ENCODE measurements around the gene WDR7.

Gene WDR7

GRCh38 chr18:56952026-56952425 is 300.9 kb downstream of the WDR7 start:
- DNase-seq = no peak

GRCh38 chr18:56953428-56954198 is 302.5 kb downstream of the WDR7 start:
- no peak for DNase-seq

GRCh38 chr18:56955490-56955889 is 304.3 kb downstream of the WDR7 start:
- no peak for DNase-seq

DNA sequence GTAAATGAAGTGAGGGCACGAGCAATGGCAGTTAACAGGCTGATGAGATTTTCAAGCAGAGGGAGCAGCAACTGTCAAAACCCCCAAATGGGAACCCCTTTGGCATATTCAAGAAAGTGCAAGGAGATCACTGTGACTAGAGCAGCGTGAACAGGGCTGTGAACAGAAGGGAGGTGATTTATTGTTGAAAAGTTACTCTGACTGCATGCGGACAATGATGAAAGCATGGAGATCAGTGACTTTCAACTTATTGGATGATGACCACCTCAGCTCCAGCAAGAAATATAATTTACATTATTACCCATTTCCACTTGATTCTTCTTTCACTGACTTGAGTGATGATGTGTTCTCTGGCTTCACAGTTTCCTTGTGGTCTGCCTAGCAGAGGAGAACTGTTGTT is 308.0 kb downstream of the WDR7 start:
- DNase-seq = no peak

- no peak for DNase-seq
These were observed 311.2 kb downstream of the WDR7 start for GRCh38 chr18:56962322-56962721.

DNA sequence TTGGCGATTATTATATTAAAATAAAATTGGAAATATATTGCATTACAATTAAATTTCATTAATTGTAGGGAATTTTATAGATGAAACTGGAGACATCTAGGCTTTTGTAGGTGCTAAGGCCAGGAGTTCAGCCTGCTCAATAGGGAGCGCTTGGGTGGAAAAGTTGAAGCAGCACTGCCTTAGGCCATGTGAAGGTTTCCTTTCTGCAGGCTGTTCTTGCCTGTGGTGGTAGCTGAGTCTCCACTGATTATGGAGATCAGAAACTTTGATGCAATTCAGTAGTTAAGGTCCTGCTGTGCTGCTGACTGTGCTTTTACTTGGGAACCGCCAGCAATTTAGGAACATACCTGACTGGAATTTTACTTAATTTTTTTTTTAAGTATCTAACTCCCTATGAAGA is 315.9 kb downstream of the WDR7 start:
- DNase-seq = no peak

DNA sequence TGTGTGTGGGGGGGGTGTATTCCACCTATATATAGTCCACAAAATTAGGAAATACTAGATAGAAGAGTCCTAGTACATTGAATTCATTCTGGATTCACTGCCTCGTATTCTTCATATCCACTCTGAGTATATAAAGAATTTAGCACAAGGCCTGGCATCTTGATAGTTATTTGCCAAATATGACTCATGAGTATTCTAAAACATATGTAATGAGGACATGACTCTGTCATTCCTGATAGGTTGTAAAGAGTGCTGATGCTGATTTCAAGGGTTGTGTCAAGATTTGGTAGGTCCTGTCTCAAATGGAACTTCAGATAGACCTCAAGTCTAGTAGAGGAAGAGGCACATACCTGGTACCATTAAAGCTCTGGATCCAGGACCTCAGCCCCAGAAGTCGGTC is 322.3 kb downstream of the WDR7 start:
- DNase-seq = no peak

GRCh38 chr18:56974141-56974540 is 323.0 kb downstream of the WDR7 start:
- DNase-seq = no peak

GRCh38 chr18:56975276-56975675 is 324.1 kb downstream of the WDR7 start:
- DNase-seq = no peak

GRCh38 chr18:56977309-56977708 is 326.1 kb downstream of the WDR7 start:
- no peak for DNase-seq

DNA sequence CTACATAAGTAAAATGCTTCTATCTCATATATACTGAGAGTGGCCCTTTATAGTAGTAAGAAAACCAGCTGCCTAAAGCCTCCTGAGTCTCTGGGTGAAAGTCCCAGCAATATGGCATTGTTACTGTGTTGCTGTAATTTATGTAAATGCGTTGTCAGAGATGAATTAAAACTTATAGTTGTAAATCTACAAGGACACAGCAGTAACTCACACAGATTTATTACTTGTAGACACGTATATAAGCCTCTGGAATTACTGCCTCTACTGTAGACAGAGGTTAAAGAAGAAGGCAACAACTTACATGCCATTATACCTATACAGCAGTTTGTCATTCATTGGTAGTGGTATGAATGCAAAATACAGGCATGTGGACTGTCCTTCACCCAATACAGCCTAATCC is 326.6 kb downstream of the WDR7 start:
- DNase-seq = no peak

DNA sequence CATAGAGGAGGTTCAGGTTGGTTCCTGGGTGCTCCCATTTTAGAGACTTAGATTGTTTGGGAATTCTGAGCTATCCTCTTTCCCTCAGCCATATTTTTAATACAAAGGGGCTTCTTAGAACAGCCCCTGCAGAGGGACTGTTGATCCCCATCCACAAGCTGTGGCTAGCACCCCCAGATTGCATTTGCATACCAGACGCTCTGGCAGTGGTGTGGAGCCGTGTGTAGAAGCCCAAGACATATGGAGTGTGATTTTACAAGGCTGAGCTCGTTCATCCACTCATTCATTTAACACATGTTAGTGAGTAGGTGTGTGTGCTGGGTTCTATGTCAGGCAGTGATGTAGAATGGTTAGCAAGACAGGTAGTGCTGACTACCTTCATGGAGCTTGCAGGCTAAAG is 329.0 kb downstream of the WDR7 start:
- no peak for DNase-seq

DNA sequence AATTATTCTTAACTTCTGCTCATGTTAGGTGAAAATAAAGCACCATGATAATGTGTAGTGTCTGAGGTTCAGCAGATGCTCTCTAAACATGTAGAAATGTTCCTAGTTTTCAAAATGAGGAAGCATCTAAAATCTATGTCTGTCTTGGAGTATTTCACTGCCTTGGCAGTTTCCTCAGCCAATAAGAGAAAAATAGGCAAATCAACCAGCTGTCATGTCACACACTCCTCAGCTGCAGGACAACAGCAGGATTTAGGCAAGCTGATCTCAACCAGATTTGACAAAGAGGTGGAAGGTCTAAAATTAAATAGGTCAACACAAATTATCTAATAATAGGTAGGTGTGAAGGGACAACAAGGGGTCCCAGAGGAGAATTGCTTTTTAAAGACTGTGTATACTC is 331.6 kb downstream of the WDR7 start:
- peak; percentile 57 for DNase-seq

GRCh38 chr18:56983275-56983992 is 332.3 kb downstream of the WDR7 start:
- no peak for DNase-seq

DNA sequence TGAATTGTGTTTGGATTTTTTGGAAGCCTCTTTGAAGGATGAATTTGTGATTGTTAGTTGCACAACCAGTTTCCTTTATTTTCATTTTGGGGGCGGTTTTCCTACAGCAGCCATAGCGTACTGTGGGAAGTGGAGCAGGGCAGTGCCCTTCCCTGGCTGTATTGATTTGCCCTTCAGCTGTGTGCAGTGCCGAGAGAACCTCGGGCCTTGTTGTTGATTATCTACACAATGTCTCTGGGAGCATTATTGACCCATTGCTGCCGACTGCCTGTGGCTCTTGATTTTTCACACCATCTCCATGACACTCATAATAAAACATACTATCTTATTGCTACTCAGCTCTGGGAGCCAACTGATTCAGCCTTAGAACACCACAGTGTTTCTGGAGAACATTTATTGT is 333.6 kb downstream of the WDR7 start:
- no peak for DNase-seq

- DNase-seq = no peak
These were observed 335.7 kb downstream of the WDR7 start for GRCh38 chr18:56986829-56987228.

GRCh38 chr18:56987236-56987635 is 336.1 kb downstream of the WDR7 start:
- DNase-seq = no peak

- DNase-seq = no peak
These were observed 336.9 kb downstream of the WDR7 start for GRCh38 chr18:56988022-56988421.

DNA sequence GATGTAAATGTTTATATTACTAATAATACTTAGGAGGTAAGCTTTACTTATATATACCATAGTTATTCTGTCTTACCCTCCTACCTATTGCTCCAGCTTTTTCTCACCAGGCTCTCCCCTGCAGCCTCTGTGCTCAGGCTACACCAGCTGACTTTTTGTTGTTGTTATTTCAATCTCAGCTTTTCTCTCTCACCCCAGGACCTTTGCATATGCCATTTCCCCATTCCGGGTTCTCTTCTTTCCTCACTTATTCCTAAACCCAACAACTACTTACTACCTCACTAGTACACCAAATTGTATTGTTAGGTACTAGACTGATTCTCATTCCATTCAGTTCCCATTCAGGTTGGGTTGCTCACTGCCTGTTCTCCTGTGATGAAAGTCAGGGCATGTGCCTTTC is 339.5 kb downstream of the WDR7 start:
- DNase-seq = no peak

- peak; percentile 14 for DNase-seq
These were observed 341.6 kb downstream of the WDR7 start for GRCh38 chr18:56992777-56993176.

DNA sequence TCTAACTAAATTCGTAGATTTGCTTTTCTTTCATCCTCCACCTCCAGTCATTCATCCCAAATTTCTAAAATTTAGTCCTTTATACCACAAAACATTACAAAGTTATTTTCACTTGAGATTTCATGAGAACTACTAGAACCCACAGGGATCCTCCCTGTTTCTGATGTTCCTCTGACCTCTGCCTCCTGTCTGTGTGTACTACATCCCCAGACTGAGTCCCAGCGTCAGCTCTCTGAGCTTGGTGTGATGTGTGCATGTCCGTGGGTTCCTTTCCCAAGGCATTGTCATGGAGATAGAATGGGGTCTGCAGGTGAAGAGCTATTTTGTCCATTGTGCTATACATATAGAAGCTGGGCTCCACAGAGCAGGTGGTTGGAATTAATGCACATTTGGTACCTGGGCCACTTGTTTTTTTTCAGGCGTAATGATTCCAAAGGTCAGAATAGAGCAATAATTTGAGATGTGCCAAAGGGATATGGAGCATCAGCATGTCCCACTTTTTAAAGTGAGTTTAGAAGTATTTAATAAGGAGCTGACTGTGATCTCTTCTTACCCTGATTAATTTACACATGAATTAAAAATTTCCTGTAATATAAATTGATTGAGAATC is 344.5 kb downstream of the WDR7 start:
- no peak for DNase-seq

DNA sequence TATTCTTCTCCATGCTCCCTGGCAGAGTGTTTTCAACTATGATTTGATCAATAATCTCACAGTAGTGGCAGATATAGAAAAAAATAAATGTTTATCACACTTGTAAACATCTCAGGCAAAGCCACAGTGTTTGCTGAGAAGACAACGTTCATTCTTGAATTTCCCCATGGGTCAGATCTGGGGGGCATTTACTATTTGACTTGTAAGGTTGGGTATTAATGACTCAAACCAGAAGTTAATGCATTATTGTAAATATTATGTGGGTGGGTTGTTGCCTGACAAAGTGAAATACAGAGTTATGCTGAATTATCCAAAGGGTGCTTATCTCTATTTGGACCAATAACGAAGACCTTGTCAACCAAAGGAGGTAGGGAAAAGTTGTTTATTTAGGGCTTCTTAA is 346.0 kb downstream of the WDR7 start:
- no peak for DNase-seq

DNA sequence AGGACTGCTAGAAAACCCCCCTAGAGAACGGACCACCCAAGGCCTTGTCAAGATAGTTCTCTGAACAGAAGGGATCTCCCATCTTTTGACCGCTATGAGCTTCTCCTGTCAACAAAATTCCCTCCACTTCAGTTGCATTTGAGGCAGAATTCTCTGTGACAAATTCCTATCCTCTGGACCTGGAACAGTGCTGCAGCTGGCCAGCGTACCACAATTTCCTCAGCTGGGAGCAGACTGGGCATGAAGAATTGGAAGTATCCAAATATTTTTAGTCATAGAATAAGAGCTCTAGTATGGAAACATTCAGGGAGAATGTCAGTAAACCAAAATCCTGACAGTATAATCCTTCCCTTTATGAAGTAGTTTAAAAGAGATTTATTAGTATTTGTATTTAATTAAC is 348.7 kb downstream of the WDR7 start:
- no peak for DNase-seq

GRCh38 chr18:57002627-57003026 is 351.5 kb downstream of the WDR7 start:
- DNase-seq = no peak

All from OCI-M1 (cell line).